Stimulated activated CD8-positive, alpha-beta memory T cell treated with anti-CD3 and anti-CD28 coated beads, Interleukin-7, amount 100 ng/mL, for 24 hours (primary cell): ENCODE measurements around the gene OVAAL.

ENCODE experiments used
- DNase-seq: peaks from one replicate; pipeline ENCODE4 v3.0.0-alpha.2; 2020; ENCODE audit warnings: low read depth

OVAAL gene

GRCh38 chr1:180606155-180606554, 47.4 kb downstream of the OVAAL start:
- DNase-seq = no peak

GRCh38 chr1:180609643-180610555, 51.1 kb downstream of the OVAAL start:
- no peak for DNase-seq

- DNase-seq = no peak
These were observed 51.8 kb downstream of the OVAAL start for GRCh38 chr1:180610556-180611015.

DNA sequence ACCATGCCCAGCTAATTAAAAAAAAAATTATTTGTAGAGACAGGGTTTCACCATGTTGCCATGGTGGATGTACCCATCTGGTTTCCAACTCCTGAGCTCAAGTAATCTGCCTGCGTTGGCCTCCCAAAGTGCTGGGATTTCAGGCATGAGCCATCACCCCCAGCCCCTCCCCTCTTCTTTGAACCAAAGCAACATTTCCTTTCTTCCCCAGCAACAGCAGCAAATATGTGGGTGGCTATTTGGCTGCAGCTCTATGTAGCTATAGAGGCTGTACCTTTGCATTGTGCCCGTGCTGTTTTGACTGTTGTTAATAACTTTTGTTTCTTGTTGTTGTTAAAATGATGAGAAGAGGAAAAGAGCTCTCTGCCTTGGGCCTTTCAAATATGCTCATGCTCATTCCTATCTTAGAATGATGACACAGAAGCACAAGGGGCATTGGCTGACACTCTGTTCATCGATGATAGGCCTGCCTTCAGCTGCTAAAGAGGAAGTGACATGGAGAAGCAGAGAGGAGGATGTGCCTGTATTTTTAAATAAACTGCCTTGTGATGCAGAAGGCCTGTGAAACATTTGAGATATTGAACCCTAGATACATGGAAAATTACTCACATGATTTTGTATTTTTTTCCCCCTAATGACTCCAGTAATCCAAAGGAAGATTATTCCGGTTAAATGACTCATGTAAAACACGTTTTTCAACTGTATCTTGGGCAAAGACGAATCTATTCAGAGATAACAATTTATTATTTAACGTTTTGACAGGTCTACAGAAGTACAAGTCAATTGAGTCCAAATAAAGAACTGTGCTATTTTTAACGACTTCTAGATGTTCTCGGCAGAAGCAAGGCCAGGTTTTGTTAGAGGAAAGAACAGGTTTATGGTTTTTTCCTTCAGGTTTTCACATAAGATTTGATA, 52.5 kb downstream of the OVAAL start:
- no peak for DNase-seq

GRCh38 chr1:180612632-180613031, 53.9 kb downstream of the OVAAL start:
- no peak for DNase-seq

GRCh38 chr1:180614730-180615129, 56.0 kb downstream of the OVAAL start:
- no peak for DNase-seq

- no peak for DNase-seq
These were observed 56.9 kb downstream of the OVAAL start for GRCh38 chr1:180615493-180616290.
